Mesenchymal stem cell (in vitro differentiated cells and primary cell): ENCODE measurements around the gene UNC93A.
A peak's percentile ranks its signal among the peaks of the same experiment; 100 is the strongest.
"Not testable (repeated sequence)": the region's sequence is repeated elsewhere in the genome, so short reads cannot be mapped to it uniquely, and the experiment has no call there.

Source experiments
- DNase-seq: peaks from one replicate; pipeline ENCODE4 v3.0.0-alpha.2; 2013
- H2AFZ ChIP-seq: one replicate; pipeline ENCODE4 v1.6.1; 2013; ENCODE audit warnings: low read depth, mild to moderate bottlenecking, control low read depth, inconsistent platforms, low read length, moderate library complexity
- H2AK5ac ChIP-seq: 2 replicates; pipeline ENCODE4 v1.6.1; 2013; ENCODE audit warnings: low read length, moderate library complexity, mild to moderate bottlenecking, inconsistent platforms; ENCODE audit not compliant: severe bottlenecking
- H2BK120ac ChIP-seq: one replicate; pipeline ENCODE4 v1.6.1; 2013; ENCODE audit warnings: low read depth, mild to moderate bottlenecking, inconsistent platforms, low read length, moderate library complexity
- H2BK12ac ChIP-seq, 2 experiments: one replicate each; pipeline ENCODE4 v1.6.1; 2013; ENCODE audit warnings: inconsistent platforms in 2 of 2, low read length in 2 of 2, mild to moderate bottlenecking in 2 of 2, moderate library complexity in 2 of 2, control low read depth in 1 of 2
- H2BK15ac ChIP-seq: one replicate; pipeline ENCODE4 v1.6.1; 2013; ENCODE audit warnings: mild to moderate bottlenecking, low read depth, inconsistent platforms; ENCODE audit not compliant: poor library complexity, severe bottlenecking
- H2BK5ac ChIP-seq: 2 replicates; pipeline ENCODE4 v1.6.1; 2013; ENCODE audit warnings: low read depth, mild to moderate bottlenecking, low read length, control low read depth, inconsistent platforms; ENCODE audit not compliant: poor library complexity, severe bottlenecking
- H3K14ac ChIP-seq, 2 experiments: one replicate each; pipeline ENCODE4 v1.6.1; 2013; ENCODE audit warnings: inconsistent platforms in 2 of 2, low read length in 2 of 2, control low read depth in 1 of 2, mild to moderate bottlenecking in 1 of 2, moderate library complexity in 1 of 2
- H3K18ac ChIP-seq, 2 experiments: one replicate each; pipeline ENCODE4 v1.6.1; 2013; ENCODE audit warnings: inconsistent platforms in 2 of 2, low read length in 2 of 2, control low read depth in 1 of 2, low read depth in 1 of 2, mild to moderate bottlenecking in 1 of 2
- H3K23ac ChIP-seq, 2 experiments: one replicate each; pipeline ENCODE4 v1.6.1; 2013; ENCODE audit warnings: inconsistent platforms in 2 of 2, low read length in 2 of 2, mild to moderate bottlenecking in 2 of 2, moderate library complexity in 2 of 2, control low read depth in 1 of 2
- H3K27ac ChIP-seq: 2 replicates; pipeline ENCODE4 v1.5.1; 2013; ENCODE audit warnings: mild to moderate bottlenecking, moderate library complexity, low read length, control low read depth, inconsistent platforms; ENCODE audit not compliant: poor library complexity, severe bottlenecking
- H3K27me3 ChIP-seq, 2 experiments: 2 replicates each; pipeline versions ENCODE4 v1.6.1 to v1.7.0; 2013; ENCODE audit warnings: low read length in 2 of 2, mild to moderate bottlenecking in 2 of 2, moderate library complexity in 2 of 2, control low read depth in 1 of 2, inconsistent platforms in 1 of 2; ENCODE audit not compliant: control insufficient read depth in 1 of 2, insufficient read depth in 1 of 2
- H3K36me3 ChIP-seq, 2 experiments: 2 replicates each; pipeline versions ENCODE4 v1.6.1 to v1.7.0; 2013; ENCODE audit warnings: low read length in 2 of 2, control low read depth in 1 of 2, inconsistent platforms in 1 of 2, low read depth in 1 of 2, mild to moderate bottlenecking in 1 of 2; ENCODE audit not compliant: insufficient read depth in 2 of 2, control insufficient read depth in 1 of 2
- H3K4ac ChIP-seq, 2 experiments: one replicate each; pipeline ENCODE4 v1.6.1; 2013; ENCODE audit warnings: inconsistent platforms in 2 of 2, low read length in 2 of 2, mild to moderate bottlenecking in 2 of 2, moderate library complexity in 2 of 2, control low read depth in 1 of 2, low read depth in 1 of 2
- H3K4me1 ChIP-seq: 2 replicates; pipeline ENCODE4 v1.6.1; 2013; ENCODE audit warnings: low read depth, low read length, control low read depth; ENCODE audit not compliant: control insufficient read depth, insufficient read depth
- H3K4me2 ChIP-seq: 2 replicates; pipeline ENCODE4 v1.6.1; 2013; ENCODE audit warnings: low read length, mild to moderate bottlenecking, inconsistent platforms; ENCODE audit not compliant: poor library complexity, severe bottlenecking
- H3K4me3 ChIP-seq, 2 experiments: 2 replicates each; pipeline versions ENCODE4 v1.5.1 to v1.7.0; 2013; ENCODE audit warnings: low read length in 2 of 2, mild to moderate bottlenecking in 2 of 2, control low read depth in 1 of 2, low read depth in 1 of 2; ENCODE audit not compliant: insufficient read depth in 1 of 2
- H3K79me1 ChIP-seq: replicated peaks from 2 replicates; pipeline ENCODE4 v1.6.1; 2013; ENCODE audit warnings: mild to moderate bottlenecking, control low read depth, low read length, inconsistent platforms; ENCODE audit not compliant: poor library complexity, severe bottlenecking
- H3K9ac ChIP-seq: 2 replicates; pipeline ENCODE4 v1.7.0; 2013; ENCODE audit warnings: mild to moderate bottlenecking, low read length, moderate library complexity
- H3K9me3 ChIP-seq: 2 replicates; pipeline ENCODE4 v1.7.0; 2013; ENCODE audit warnings: mild to moderate bottlenecking, low read length; ENCODE audit not compliant: control insufficient read depth
- H4K8ac ChIP-seq: one replicate; pipeline ENCODE4 v1.6.1; 2013; ENCODE audit warnings: inconsistent platforms, mild to moderate bottlenecking, low read length, moderate library complexity
- H4K91ac ChIP-seq: one replicate; pipeline ENCODE4 v1.6.1; 2013; ENCODE audit warnings: mild to moderate bottlenecking, low read length, inconsistent platforms
- WGBS: methylation state at CpG from one replicate; pipeline ENCODE4 v1.1.7; 2013; ENCODE audit warnings: mixed read lengths; 5-methylcytosine and 5-hydroxymethylcytosine counted together

UNC93A gene

DNA sequence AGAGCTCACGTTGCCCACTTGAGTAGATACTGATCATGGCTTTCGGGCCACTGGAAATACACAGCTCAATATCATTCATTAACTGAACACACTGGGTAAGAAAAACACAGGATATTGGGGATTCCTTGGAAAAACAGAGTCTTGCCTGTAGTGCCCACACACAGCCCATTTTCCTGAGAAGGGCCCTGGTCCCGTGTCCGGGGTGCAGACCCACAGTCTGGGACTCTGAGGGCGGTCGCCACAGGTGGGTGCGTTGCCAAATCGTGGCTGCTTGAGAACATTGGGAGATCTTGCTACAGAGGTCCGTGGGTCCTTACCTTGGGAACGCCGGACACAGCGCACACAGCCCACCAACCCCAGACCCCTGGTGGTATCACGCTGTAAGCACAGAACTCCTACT lies 6.5 kb upstream of the UNC93A start:
- not testable (repeated sequence) for H2BK15ac ChIP-seq, H3K4me3 ChIP-seq, H3K4me2 ChIP-seq, H3K14ac ChIP-seq, H2BK5ac ChIP-seq, H3K18ac ChIP-seq, DNase-seq, H4K8ac ChIP-seq, H3K4ac ChIP-seq, H3K9ac ChIP-seq, H3K9me3 ChIP-seq, H3K79me1 ChIP-seq, H2AK5ac ChIP-seq, H2AFZ ChIP-seq, H3K4me1 ChIP-seq, H2BK120ac ChIP-seq, H3K27ac ChIP-seq, H3K36me3 ChIP-seq, H3K23ac ChIP-seq, H2BK12ac ChIP-seq, H4K91ac ChIP-seq
- WGBS = 89% methylated on average over 3 of the region's 13 CpGs
- H3K27me3 ChIP-seq = peaks cover 4 to 27% of the 10 kb centered on the region in 2 experiments

DNA sequence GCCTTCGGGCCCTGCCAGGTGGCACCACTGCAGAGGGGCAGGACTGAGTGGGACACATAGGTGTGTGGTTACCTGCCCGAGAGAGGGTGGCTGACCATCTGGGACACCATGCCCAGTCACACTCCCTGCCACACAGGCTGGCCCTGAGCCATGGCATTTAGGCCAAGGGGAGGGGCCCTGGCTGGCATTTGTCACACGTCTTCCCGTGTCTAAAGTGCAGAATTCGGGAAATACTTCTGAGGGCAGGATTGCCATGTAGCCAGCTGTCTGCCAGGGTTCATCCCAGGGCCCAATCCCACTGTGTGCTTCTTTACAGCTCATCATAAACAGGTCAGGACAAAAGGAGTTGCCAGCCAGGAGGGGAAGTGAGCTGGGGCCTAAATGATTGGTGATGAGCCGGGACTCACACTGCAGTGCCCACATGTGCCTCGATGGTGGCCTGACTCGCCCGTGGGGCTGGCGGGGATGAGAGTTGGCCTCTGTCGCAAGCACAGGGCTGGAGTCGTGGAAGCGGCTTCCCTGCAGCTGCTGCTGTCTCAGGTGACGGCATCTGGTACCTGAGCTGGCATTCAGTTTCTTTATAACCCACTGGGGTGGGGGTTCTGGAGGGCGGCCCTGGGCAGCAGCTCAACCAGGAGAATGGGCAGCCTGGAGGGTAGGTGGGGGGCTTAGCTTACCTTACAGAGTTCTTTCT lies 5.9 kb upstream of the UNC93A start:
- H4K91ac ChIP-seq = no peak overlapping the region
- H3K4me2 ChIP-seq = no peak overlapping the region
- H2BK120ac ChIP-seq = no peak overlapping the region
- no peaks in the 10 kb centered on the region for H3K9me3 ChIP-seq
- no peak overlapping the region for H2BK5ac ChIP-seq
- no peak for DNase-seq
- no peak overlapping the region for H3K23ac ChIP-seq
- H3K4me1 ChIP-seq = no peaks in the 10 kb centered on the region
- no peaks in the 10 kb centered on the region for H3K36me3 ChIP-seq
- no peak overlapping the region for H2AK5ac ChIP-seq
- no peak overlapping the region for H3K27ac ChIP-seq
- no peak overlapping the region for H4K8ac ChIP-seq
- H3K18ac ChIP-seq = no peak overlapping the region
- no peaks in the 10 kb centered on the region for H3K79me1 ChIP-seq
- no peak overlapping the region for H3K4ac ChIP-seq
- no peak overlapping the region for H3K9ac ChIP-seq
- no peak overlapping the region for H3K4me3 ChIP-seq
- H3K14ac ChIP-seq = peak overlapping the region in 1 of 2 experiments; percentile 62
- H2BK12ac ChIP-seq = no peak overlapping the region
- H2AFZ ChIP-seq = no peak overlapping the region
- H2BK15ac ChIP-seq = no peak overlapping the region
- WGBS = 88% methylated on average over 13 of the region's 15 CpGs
- peaks cover 4 to 27% of the 10 kb centered on the region in 2 experiments for H3K27me3 ChIP-seq

DNA sequence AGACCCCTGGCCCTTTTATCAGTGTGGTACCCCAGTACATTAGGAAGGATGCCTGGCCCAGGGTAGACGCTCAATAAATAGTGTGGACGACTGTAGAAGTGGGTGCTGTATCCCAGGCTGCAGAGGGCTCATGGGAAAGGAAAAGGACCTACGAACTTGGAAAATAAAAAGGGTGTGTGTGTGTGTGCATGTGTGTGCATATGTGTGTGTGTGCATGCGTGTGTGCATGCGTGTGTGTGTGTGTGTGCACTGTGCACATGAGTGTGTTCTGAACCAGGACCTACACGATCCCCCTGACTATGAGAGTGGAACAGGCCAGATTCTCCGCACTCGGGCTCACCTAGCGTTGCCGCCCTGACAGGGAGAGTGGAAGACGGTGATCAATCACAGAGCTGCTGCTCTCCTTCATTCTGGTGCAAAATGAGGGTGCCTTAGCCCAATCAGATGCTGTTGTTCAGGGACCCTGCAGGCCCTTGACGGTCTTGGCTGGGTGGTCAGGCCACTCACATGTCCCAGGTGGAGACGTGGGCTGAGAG lies 3.5 kb upstream of the UNC93A start:
- Histone ChIP-seq H3K36me3 (no peaks in the 10 kb centered on the region), H3K14ac (no peak overlapping the region), H2AFZ (no peak overlapping the region)

DNA sequence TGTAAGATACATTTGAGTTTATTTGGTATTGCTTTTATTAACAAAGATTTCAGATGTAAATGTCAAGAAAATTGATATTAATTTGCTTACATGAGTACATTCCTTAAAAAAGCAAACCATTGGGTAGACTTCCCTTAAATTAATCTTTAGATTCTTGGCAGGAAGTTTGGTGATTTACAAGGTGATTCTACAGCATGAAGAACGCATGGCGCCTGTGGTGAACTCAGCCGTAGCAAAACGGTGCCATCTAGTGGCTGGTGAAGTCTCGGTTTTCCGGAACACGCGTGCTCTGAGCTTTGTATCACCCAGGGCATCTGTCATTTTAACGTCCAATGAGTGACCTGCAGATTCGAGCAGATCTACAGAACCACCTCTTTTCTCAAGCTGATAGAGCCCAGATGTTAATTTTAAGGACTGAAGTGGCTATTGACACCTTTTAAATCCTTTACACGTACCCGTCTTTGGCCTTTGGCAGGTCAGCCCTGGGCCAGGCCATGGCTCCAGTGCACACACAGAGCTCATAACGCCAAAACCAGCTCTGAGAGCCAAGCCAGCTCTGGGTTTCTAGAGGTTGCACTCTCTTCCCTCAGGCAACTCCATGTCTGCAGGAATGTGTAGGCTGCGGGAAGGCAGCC lies 2.4 kb upstream of the UNC93A start:
- H3K9ac ChIP-seq, H2BK12ac ChIP-seq, H3K14ac ChIP-seq, H4K91ac ChIP-seq, H3K23ac ChIP-seq, H3K4me1 ChIP-seq, H2AFZ ChIP-seq, H3K36me3 ChIP-seq, H2AK5ac ChIP-seq, H3K4ac ChIP-seq, H2BK120ac ChIP-seq, H3K4me3 ChIP-seq, H3K9me3 ChIP-seq, H3K79me1 ChIP-seq, H3K27ac ChIP-seq, H3K4me2 ChIP-seq, H4K8ac ChIP-seq, H2BK15ac ChIP-seq, H2BK5ac ChIP-seq, H3K18ac ChIP-seq: not testable (repeated sequence)
- H3K27me3 ChIP-seq = peaks cover 6 to 21% of the 10 kb centered on the region in 2 experiments
- peak; percentile 22 for DNase-seq
- 19% methylated on average over 6 of the region's 14 CpGs for WGBS

More for the DNA sequence above, 3.5 kb upstream of the UNC93A start:
- DNase-seq = no peak
- Histone ChIP-seq H2BK120ac (no peak overlapping the region), H2AK5ac (no peak overlapping the region), H4K8ac (no peak overlapping the region), H3K4me3 (no peak overlapping the region), H3K27me3 (peaks cover 6 to 28% of the 10 kb centered on the region in 2 experiments), H3K9ac (no peak overlapping the region), H2BK15ac (no peak overlapping the region), H3K18ac (no peak overlapping the region), H3K4ac (no peak overlapping the region), H3K79me1 (no peaks in the 10 kb centered on the region), H3K9me3 (no peaks in the 10 kb centered on the region), H3K23ac (no peak overlapping the region), H4K91ac (no peak overlapping the region), H3K4me1 (no peaks in the 10 kb centered on the region), H3K4me2 (no peak overlapping the region), H2BK5ac (no peak overlapping the region), H3K27ac (no peak overlapping the region), H2BK12ac (no peak overlapping the region)
- 93% methylated on average over 13 of the region's 13 CpGs for WGBS
